HG03095 (cell line): Measurements from ENCODE around the gene ACER2.

ENCODE experiments used
- ATAC-seq: cut with Tn5 transposase; IDR thresholded peaks from one replicate; pipeline ENCODE4 v1.9.1; 2021; ENCODE audit warnings: moderate library complexity; ENCODE audit not compliant: unreplicated experiment

Gene ACER2

DNA sequence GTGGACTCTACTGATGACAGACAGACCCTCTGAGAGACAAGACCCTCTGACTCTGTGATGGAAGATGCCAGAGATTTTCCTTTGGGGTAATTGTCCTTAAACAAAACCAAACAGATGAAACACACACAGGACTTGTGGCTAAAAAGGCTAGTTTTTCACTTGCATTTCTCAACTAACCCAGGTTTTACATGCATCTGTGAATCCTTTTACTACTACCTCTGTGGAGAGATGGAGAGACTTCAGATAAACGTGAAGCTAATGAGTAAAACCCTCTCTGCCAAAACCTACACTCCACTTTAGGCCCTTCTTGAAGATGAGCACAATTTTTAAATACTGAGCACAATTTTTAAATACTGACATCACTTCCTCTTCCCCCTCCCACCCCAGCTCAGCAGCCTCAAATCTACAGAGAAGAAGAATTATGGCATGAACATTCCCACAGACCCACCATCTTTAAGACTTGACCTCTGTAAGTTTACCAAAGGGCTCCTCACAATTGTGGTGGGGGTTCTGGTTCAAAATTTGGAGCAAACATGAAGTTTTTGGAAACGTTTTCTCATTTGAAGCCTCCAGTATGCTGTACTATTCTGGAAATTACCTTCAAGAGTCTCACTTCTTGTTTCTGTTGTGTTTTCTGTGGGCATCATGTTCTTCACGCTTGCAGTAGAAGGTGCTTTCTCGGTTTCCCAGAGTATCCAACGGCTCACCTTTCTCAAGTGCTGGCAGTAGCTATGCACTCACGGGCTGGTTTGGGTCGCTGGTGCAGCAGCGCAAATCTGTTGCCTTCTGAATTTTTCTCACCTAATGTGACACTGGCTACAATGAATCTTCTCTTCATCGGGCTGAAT, 42.7 kb downstream of the ACER2 start:
- ATAC-seq: peak; percentile 91

DNA sequence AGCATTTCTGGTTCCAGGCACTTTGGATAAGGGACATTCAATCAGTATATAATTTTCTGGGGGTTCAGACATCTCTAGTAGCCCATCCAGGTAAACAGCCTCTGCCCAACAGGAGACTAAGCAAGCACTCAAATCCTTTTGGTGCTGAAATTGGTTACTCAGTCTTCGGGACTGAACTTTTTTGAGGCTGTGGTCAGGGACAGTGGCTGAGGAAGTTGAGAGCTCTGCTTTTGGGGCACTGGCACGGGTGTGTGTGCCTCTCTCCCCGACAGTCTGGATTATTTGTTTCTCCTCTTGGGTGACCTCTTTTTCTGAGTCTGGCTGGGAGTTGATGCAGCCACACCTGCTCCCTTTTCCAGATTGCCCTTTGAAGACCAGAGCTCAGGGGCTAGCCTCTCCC, 47.6 kb downstream of the ACER2 start:
- ATAC-seq: no peak

DNA sequence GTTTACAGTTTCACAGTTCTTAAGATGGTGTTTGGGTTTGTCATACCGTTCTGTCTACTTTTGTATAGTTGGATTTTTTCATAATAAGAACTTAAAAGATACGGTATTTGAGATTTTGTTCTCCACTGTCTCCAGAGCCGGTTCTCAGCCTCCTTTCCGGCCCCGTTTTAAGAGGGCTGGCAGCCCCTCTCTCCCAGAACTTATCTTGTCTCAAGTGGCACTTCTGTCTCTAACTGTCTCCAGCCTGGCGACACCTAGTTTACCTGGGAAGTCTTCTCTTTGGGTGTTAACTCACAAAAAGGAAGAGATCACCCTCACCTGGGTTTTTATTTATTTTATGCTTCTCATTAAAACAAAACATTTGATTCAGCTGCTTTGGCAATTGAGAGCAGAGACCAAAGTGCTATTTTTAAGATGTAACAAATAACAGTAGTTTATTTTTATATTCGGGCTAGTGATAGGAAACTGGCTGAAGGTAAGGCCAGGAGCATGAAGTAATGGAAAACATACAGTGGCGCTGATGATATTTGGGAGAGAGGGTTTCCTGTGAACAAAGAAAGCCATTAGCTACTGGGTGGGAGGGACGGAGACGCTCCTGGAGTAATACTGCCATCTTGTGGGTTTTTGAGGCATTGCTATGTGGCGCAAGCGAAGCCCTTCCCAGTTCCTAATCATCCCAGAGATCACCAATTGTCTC, 48.3 kb downstream of the ACER2 start:
- ATAC-seq: peak; percentile 84

DNA sequence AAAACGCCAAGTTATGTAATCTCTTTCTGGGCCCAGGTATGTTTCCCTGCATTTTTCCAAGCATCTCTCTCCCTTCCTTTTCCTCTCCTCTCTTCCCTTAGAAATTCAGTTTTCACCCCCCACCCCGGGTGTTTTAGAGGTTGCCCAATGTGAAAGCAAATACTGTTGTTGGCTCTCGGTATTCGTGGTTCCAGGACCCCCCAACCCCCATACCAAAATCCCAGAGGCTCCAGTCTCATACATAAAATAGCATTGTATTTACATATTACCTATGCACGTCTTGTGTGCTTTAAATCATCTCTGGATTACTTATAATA, 48.8 kb downstream of the ACER2 start:
- no peak for ATAC-seq

DNA sequence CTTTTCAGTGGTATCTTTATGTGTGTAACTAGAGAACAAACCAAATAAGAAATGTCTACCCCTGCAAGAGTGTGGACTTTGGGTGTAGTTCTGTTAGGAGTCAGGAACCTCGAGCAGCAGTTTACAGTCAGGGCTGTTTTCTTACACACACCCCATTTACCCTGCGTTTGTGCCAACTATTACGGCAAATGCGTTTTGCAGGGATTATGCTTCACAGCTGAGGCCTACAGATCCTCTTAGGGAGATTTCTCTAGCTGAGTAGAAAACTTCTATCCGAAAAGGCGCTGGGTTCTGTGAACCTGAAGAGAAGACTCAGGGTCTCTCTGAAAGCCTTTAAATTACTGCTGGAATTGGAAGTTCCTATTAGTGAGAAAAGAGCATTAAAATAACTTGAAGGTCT, 51.4 kb downstream of the ACER2 start:
- no peak for ATAC-seq

DNA sequence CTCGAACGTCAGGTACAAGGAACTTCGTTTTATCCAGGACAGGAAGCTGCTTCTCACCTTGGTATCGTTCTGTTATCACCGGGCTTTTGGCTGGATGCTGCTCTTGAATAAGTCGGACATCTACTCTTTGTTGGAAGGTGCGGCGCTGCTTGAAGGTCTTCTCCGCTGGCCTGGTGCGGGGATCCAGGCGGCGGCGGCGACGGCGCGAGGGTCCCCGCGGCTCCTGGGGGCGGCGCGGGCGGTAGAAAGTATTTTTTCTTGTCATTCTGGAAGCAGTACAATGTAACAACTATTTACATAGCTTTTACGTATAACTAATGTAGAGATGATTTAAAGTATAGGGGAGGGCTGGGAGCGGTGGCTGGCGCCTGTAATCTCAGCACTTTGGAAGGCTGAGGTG, 52.3 kb downstream of the ACER2 start:
- no peak for ATAC-seq

DNA sequence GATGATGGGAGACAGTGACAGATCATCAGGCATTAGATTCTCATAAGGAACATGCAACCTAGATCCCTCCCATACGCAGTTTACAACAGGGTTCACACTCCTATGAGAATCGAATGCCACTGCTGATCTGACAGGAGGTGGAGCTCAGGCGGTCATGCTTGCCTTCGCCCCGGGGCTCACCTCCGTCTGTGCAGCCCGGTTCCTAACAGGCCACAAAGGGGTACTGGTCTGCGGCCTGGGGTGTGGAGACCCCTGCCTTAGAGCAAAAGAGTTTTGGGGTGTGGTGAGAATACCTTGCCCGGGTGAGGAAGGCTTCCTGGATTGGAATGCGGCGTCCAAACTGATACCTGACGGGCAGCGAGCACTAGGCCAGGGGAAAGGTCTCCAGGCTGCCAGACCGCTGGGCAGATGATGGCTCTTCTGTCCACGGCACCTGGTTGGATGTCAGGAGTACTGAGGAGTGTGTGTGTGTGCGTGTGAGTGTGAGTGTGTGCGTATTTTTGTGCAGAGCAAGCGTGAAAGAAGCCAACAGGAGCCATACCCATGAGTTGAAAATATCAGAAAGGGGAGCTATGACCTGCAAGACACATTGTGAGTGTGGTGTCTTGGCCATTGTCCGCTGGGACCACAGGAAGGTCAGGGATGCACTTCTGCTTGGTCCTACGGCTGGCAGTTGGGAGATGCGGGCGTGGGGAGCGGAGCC, 55.4 kb downstream of the ACER2 start:
- ATAC-seq: no peak

DNA sequence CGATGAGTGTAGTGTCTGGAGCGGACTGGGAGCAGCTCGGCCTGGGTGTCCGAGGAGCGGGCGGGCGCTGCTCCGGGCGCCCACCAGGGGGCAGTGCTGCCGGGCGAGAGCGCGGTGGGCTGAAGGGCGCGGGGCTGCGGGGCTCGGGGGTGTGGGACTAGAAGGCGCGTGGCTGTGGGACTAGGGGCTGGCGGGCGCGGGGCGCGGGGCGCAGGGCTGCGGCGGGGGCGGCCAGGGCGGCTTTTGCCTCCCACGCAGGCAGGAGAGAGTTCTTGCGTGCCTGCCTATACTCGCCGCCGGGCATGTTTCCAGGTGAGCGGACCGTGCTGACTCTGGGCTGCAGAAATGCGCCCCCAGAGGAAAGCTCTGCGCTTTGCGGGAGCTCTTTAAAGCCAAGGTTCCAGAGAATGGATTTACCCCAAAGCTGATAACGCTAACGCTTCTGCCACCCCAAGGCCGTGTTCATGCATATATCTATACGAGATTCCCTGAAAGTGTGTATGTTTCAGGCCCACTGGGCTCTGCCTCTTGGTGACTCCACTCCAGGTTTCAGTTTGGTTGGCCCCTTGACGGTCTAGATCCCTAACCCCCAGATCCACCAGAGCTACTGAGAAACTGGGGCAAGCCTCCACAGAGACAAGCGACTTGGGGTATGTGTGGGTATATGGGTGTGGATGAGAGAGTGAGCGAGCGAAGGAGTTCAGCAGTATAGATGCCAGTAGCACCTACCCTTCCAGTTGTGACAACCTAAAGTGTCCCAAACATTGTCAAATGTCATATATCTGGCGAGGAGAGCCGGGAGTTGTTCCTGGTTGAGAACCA, 56.2 kb downstream of the ACER2 start:
- ATAC-seq: peak; percentile 92

DNA sequence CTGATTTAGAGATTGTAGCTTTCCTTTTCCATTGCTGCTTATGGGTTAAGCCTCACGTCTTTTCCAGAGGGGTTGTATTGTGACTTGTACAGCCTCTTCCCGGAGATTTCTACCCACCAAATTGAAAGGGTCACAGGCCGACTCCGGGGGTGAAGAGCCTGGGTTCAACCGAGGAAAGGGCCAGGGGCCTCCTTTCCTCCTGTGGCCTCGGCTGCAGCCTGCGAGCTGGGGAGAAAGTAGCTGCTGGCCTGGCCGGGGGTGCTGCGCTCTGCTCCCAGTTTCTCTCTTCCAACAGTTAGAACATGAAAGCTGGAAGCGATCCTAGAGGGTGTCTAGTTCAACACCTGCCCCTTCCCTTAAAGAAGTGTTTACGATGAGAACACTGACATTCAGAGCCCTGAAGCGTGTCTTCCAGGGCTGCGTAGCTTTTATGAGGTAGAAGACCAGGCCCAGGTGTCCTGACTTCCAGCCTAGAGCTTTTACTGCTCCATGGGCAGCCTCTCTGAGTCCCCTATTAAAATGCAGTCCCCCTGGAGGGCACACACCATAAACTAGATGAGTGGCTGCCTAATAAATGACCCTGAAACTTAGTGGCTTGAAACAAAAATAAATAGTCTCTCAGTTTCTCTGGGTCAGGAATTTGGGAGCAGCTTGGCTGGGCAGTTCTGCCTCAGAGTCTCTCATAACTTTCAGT, 56.9 kb downstream of the ACER2 start:
- no peak for ATAC-seq

DNA sequence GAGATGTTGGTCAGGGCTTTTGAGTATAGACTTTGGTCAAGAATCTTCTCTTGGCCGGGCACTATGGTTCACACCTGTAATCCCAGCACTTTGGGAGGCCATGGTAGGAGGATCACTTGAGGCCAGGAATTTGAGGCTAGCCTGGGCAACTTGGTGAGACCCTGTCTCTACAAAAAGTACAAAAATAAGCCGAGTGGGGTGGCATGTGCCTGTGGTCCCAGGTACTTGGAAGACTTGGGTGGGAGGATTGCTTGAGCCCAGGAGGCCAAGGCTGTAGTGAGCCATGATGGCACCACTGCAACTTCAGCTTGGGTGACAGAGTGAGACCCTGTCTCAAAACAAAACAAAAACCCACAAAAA, 57.5 kb downstream of the ACER2 start:
- no peak for ATAC-seq

DNA sequence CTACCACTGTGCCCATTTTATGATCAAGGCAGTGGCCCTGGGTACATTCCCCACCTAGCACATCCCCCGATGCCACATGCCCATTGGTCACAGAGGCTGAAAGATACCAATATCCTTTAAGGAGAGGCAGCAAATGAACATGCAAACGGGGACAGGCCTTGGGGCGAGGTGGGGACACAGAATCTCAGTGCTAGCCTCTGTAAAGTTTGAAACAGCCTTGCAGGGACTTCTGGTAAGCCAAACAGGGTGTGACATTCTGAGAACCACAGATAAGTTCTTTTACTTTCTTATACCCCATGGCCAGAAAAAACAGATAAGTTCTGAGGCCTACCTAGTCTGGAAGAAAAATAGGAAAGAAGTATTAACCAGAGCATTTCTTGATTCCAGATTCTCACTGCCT, 60.5 kb downstream of the ACER2 start:
- no peak for ATAC-seq

DNA sequence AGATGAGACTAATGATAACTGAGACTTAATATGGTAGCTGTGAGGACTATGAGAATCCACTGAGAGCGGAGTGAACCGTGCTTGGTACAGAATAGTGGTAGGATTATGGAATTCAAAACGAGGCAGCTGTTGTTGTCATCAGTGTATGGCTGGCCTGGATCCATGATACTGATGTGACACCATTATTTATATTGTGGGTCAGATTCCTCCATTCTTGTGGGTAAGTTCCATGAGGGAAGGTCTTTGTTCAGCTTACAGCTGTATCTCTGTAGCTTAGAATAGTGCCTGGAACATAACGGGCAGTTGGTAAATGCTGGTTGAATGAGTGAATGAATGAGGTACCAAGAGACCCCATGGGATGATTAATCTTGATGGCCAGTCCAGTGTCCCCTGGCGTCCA, 61.8 kb downstream of the ACER2 start:
- ATAC-seq: no peak

DNA sequence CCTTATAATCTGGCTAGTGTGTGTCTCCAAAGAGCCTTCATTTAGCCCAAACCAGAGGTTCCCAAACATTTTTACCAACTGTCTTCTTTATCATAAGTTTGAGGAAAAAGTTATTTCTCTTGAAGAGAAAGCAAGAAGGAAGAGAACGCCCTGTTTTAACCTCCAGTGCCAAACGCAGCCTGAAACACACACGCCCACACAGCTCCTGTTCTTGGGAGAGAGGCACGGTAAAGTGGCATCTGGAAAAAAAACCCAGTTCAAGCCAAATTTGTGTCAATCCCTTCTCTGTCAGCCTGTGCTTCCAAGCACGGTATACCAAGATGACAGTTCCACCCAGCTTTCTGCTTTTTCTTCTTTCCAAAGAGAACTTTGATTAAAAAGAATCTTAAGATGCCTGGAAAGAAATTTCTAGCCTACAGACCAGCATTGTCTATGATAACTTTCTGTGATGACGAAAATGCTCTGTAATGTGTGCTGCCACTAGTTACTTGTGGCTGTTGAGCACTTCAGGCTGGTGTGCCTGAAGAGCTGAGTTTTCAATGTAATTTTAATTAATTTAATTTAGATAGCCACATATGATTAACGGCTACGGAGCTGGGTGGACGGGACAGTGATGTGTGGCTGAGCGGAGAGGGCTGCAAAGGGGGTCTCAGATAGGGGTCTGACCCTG, 62.3 kb downstream of the ACER2 start:
- ATAC-seq: no peak

DNA sequence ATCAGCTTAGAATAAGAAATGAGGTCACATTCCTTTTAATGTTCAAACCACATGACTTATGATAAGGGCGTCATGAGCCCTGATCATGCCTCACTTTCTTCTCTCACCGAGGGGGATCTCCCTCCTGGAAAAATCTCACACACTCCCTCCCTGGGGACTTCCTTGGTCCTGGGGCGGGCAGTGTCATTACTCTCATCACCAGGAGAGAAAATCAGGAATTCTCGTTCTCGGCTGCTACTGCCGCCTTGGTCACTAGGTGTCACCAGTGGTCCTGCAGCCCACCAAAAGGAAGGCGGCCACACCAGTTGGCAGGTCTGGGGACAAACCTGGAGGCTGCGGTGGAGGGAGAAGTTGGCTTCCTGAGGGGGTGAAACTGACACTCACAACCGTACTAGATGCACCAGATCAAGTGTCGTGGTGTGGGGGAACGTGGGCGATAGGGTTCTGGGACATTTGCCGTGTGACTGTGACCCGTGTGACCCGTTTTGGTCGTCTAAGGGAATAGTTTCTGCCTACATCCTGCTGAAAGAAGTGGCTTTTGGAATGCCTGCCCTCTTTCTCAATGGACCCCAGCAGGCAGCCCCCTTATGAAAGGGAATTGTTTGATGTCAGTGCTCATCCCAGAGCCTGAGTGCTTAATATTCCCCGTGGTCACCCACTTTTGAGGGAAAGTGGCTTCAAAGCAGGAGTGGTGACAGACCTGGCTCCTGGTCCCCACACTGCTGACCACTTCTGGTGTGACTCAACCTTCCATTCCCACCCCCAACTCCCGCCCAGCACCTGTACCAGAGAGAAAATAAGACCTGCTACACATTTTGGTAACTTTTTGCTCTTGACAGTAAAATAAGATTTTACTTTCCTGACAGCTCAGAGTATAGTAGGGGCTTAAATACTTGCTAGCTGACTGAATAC, 63.2 kb downstream of the ACER2 start:
- ATAC-seq: peak; percentile 82

DNA sequence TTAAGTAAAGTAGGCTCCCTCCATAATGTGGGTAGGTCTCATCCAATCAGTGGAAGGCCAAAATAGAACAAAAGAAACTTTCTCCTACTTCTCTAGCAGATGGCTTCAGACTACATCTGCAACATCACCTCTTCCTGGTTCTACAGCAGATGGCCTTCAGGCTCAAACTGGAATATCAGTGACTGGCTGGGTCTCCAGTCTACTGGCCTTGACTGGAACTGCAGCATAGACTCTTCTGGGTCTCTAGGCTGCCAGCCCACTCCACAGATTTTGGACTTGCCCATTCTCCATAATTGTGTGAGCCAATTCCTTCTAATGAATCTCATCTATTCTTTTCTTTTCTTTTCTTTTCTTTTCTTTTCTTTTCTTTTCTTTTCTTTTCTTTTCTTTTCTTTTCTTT, 64.8 kb downstream of the ACER2 start:
- no peak for ATAC-seq

DNA sequence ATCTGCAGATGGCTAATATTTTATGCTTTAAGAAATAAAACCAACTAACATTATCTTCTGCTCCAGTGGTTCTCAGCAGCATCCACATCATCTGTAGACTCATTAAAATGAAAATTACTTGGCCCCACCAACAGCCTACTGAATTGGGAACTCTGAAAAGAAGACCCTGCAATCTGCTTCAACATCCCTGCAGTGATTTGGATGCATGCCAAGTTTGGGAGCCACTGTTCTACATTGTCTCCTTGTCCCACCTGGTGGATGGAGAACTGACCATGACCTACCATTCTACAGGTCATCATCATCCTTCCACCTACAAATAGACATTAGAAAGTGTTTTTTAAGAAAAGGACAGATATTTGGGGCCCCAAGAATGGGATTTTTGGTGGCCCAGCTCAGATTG, 71.1 kb downstream of the ACER2 start:
- ATAC-seq: no peak

DNA sequence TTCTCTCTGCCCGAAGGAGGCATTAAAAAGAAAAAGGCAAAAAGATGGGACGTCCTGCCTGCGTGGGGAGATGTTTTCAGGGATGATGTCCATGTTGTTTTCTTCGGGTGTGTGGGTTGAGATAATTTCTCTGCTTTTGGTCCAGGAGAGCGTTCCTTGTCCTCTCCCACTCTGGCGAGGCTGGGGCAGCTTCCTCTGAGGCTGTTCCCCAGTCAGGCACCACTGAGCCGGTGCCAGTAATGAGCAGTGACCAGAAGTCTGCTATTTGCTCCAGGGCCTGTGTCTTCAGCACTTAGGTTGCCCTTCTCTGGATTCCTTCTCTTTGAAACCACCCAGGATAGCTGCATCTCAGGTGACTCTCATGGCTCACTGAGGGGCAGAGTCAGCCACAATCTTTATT, 71.5 kb downstream of the ACER2 start:
- no peak for ATAC-seq

DNA sequence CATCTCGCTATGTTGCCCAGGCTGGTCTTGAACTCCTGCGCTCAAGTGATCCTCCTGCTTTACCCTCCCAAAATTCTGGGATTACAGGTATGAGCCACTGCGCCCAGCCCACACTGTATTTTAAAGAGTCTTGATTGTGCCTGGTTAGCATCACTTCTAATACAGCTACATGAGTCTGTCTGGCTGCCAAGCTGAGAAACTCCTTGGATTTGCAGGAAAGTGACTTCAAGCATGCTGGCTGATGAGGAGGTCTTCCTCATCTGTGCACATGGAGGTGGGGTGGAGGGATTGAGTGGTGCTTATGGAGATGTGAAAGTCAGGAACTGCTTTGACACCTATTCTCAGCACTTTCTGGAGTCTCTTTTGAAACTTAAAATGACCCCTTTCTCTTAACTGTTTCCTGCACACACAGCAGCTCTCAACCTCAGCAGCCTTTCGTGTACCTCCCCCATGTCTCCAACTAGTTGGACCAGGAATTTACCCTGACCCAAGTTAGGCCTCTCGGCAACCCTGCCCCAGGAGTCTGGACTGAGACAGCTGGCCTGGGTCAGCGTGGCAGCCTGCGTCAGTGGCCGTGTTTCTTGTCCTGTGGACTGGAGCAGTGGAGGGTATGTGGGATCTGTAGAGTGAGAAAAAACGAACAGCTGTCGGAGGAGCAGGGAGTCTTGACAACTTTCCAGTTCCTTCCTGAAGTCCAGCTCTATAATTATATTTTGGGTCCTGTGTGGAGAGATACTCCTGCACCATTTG, 72.5 kb downstream of the ACER2 start:
- no peak for ATAC-seq
